Suprapubic skin (tissue), 4 donors: ENCODE measurements around the gene MMP2.

Experiments
- EP300 ChIP-seq: sonication (generic); formaldehyde crosslinking; IDR thresholded peaks from one replicate; pipeline ENCODE4 v1.6.1; 2017; ENCODE audit warnings: antibody characterized with exemption
- POLR2A ChIP-seq, 2 donors: fragments of 450-650 bp; IDR thresholded peaks; one replicate each; pipeline ENCODE4 v1.6.1; 2017; ENCODE audit warnings: antibody characterized with exemption in 2 of 2, mild to moderate bottlenecking in 2 of 2, moderate library complexity in 2 of 2
- POLR2AphosphoS5 ChIP-seq, 3 donors: sonication (generic); formaldehyde crosslinking; IDR thresholded peaks; one replicate each; pipeline ENCODE4 v1.6.1; 2017; ENCODE audit warnings: antibody characterized with exemption in 3 of 3
- TF ChIP-seq, protein P1 (sequence below), 2 donors: fragments of 200-600 bp in 1 of 2; fragments of 450-650 bp in 1 of 2; sonication (generic) in 1 of 2; IDR thresholded peaks; one replicate each; pipeline ENCODE4 v1.5.1; 2016 to 2019; ENCODE audit warnings: antibody characterized with exemption in 2 of 2, mild to moderate bottlenecking in 1 of 2, moderate library complexity in 1 of 2

GRCh38 chr16:55480228-55480655, 1.2 kb downstream of the MMP2 start:
- TF ChIP-seq EP300 (no peak), POLR2AphosphoS5 (IDR thresholded peaks at IDR 0.05) (peak in 2 of 3 donors; percentile 47 to 55), POLR2A (IDR thresholded peaks at IDR 0.05) (peak in 1 of 2 donors; percentile 64)
- TF ChIP-seq, protein P1, sequence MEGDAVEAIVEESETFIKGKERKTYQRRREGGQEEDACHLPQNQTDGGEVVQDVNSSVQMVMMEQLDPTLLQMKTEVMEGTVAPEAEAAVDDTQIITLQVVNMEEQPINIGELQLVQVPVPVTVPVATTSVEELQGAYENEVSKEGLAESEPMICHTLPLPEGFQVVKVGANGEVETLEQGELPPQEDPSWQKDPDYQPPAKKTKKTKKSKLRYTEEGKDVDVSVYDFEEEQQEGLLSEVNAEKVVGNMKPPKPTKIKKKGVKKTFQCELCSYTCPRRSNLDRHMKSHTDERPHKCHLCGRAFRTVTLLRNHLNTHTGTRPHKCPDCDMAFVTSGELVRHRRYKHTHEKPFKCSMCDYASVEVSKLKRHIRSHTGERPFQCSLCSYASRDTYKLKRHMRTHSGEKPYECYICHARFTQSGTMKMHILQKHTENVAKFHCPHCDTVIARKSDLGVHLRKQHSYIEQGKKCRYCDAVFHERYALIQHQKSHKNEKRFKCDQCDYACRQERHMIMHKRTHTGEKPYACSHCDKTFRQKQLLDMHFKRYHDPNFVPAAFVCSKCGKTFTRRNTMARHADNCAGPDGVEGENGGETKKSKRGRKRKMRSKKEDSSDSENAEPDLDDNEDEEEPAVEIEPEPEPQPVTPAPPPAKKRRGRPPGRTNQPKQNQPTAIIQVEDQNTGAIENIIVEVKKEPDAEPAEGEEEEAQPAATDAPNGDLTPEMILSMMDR (IDR thresholded peaks at IDR 0.05), result no peak
